Measurements from ENCODE around the gene ABHD15. TPM values are rescaled to one million over a fixed set of nuclear protein-coding genes. Genes with fewer than 3 reads are reported as not detected.

ABHD15 gene
- total RNA-seq: 10 to 100 TPM; 25.2 to 88.9 (median 30.6) TPM

DNA sequence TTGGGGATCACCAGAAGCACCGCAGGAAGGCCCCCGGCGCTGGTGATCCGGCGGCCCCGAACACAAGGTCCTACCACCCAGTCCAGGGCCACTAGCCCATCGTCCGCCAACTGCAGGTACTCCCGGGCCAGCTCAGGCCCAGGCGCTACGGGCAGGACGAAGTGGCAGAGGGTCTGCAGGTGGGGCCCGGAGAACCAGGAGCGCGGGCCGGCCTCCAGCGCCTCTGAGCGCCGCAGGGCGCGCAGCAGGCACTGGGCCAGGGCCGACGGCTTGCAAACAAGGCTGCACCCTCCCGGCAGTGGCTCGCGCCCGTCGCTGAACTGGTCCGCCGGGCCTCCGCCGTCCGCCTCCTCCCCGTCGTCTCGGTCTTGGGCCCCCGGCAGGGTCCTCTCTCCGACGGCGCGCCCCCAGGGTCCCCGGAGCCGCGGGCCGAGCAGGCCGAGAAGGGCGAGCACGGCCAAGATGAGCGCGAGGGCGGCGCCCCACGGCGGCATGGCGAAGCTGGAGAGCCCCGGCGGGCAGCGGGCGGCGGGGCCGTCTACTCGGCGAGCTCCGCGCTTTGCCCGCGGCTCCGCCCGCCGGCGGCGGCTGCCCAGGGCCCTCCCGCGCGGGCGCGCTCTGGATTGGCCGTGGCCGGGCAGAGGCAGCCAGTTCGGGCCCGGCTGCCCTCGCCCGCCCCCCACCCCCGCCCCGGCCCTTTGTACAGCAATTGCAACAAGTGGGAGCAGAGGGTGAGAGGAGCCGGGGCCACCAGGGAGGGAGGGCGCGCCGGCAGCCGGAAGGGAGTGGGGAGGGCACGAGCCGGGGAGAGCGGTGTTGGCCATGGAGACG is at the start of gene ABHD15:
TSS of gene ABHD15 (minus strand) at position 565 of the 831 bp plus-strand sequence. CDS start at position 494, 71 bp downstream.
- TF ChIP-seq, protein P1, sequence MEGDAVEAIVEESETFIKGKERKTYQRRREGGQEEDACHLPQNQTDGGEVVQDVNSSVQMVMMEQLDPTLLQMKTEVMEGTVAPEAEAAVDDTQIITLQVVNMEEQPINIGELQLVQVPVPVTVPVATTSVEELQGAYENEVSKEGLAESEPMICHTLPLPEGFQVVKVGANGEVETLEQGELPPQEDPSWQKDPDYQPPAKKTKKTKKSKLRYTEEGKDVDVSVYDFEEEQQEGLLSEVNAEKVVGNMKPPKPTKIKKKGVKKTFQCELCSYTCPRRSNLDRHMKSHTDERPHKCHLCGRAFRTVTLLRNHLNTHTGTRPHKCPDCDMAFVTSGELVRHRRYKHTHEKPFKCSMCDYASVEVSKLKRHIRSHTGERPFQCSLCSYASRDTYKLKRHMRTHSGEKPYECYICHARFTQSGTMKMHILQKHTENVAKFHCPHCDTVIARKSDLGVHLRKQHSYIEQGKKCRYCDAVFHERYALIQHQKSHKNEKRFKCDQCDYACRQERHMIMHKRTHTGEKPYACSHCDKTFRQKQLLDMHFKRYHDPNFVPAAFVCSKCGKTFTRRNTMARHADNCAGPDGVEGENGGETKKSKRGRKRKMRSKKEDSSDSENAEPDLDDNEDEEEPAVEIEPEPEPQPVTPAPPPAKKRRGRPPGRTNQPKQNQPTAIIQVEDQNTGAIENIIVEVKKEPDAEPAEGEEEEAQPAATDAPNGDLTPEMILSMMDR (IDR thresholded peaks at IDR 0.05; ENCODE audit: low read depth): no peak

GRCh38 chr17:29615492-29616299 is 48.9 kb upstream of the ABHD15 start:
- TF ChIP-seq, protein P1 (IDR thresholded peaks at IDR 0.05; ENCODE audit: low read depth): no peak

DNA sequence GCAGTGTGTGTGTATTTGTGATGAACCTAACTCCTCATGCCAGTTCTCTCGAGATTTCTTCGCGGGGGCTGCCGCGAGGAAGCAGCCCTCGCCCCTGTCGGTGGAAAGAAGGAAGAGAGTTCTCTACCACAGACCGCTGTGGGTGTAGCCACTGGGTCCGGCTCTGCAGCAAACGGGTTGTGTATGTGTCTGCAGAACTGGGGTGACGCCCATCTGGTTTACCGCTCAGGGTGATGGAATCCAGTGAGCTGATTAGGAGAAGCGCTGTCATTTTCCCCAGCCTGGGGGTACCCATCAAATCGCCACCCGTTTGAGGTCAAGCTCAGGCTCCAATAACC is 48.2 kb upstream of the ABHD15 start:
- TF ChIP-seq, protein P1 (IDR thresholded peaks at IDR 0.05; ENCODE audit: low read depth): no peak

- TF ChIP-seq, protein P1 (IDR thresholded peaks at IDR 0.05; ENCODE audit: low read depth): no peak
These were observed 47.7 kb upstream of the ABHD15 start for GRCh38 chr17:29614349-29615047.

GRCh38 chr17:29613856-29614255 is 47.0 kb upstream of the ABHD15 start:
- TF ChIP-seq, protein P1 (IDR thresholded peaks at IDR 0.05; ENCODE audit: low read depth): no peak

DNA sequence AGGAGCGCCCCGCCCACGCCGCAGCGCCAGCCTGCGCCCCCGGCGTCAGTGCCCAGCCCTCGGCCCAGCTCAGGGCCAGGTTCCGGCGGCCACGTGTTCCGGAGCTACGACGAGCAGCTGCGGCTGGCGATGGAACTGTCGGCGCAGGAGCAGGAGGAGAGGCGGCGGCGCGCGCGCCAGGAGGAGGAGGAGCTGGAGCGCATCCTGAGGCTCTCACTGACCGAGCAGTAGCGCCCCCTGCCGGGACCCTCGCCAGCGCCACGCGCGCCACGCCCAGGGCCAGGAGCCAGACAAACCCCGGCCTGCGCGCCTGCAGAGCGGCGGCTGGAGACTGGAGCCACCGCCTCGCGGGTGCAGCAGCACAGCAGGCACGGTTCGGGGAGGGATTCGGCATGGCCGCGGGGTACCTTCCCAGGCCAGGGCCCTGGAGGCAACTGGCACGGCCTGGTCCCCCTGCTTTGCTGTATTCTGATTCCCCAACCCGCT is 46.6 kb upstream of the ABHD15 start:
- TF ChIP-seq, protein P1 (IDR thresholded peaks at IDR 0.05; ENCODE audit: low read depth): no peak

All from subcutaneous adipose tissue (tissue), 4 donors.